Measurements from ENCODE around the gene TSSK2. TPM values are rescaled to one million over a fixed set of nuclear protein-coding genes. Genes with fewer than 3 reads are reported as not detected.

The TSSK2 gene
- total RNA-seq, 1 donor from 2014 or later = not detected

- intact Hi-C loops (cut with DNase I) = no loop called here
- H3K27me3 ChIP-seq = no peaks in the 10 kb centered on the region
- H3K36me3 ChIP-seq = peaks cover 4 to 51% of the 10 kb centered on the region in 2 donors
- H3K4me3 ChIP-seq = no peak overlapping the region
- TF ChIP-seq CTCF (IDR thresholded peaks at IDR 0.05) (no peak), POLR2A (IDR thresholded peaks at IDR 0.05) (no peak), POLR2AphosphoS5 (IDR thresholded peaks at IDR 0.05; ENCODE audit: insufficient read depth in 1 of 2, low read depth in 1 of 2) (no peak)
- H3K4me1 ChIP-seq = peaks cover 16% of the 10 kb centered on the region
- H3K27ac ChIP-seq = no peak overlapping the region
- DNase-seq (ENCODE audit: extremely low spot score in 2 of 2) = no peak
- no peaks in the 10 kb centered on the region for H3K9me3 ChIP-seq
Observed at GRCh38 chr22:19134176-19134831, 3.2 kb downstream of the TSSK2 start.

GRCh38 chr22:19134874-19135273, 3.8 kb downstream of the TSSK2 start:
- H3K36me3 ChIP-seq = peaks cover 4 to 57% of the 10 kb centered on the region in 2 donors
- no peaks in the 10 kb centered on the region for H3K9me3 ChIP-seq
- no peak overlapping the region for H3K27ac ChIP-seq
- intact Hi-C loops (cut with DNase I) = no loop called here
- H3K4me3 ChIP-seq = no peak overlapping the region
- TF ChIP-seq POLR2A (IDR thresholded peaks at IDR 0.05) = no peak
- TF ChIP-seq POLR2AphosphoS5 (IDR thresholded peaks at IDR 0.05; ENCODE audit: insufficient read depth in 1 of 2, low read depth in 1 of 2) = no peak
- no peak for TF ChIP-seq CTCF (IDR thresholded peaks at IDR 0.05)
- H3K4me1 ChIP-seq = peaks cover 12% of the 10 kb centered on the region
- DNase-seq (ENCODE audit: extremely low spot score in 2 of 2) = no peak
- no peaks in the 10 kb centered on the region for H3K27me3 ChIP-seq

- intact Hi-C loops (cut with DNase I) = no loop called here
- Histone ChIP-seq H3K27ac (no peak overlapping the region), H3K27me3 (no peaks in the 10 kb centered on the region), H3K9me3 (no peaks in the 10 kb centered on the region), H3K36me3 (peaks cover 4 to 77% of the 10 kb centered on the region in 2 donors), H3K4me3 (no peak overlapping the region), H3K4me1 (no peaks in the 10 kb centered on the region)
- TF ChIP-seq POLR2AphosphoS5 (IDR thresholded peaks at IDR 0.05; ENCODE audit: insufficient read depth in 1 of 2, low read depth in 1 of 2) (no peak), CTCF (IDR thresholded peaks at IDR 0.05) (no peak), POLR2A (IDR thresholded peaks at IDR 0.05) (no peak)
- DNase-seq (ENCODE audit: extremely low spot score in 2 of 2) = no peak
Observed at GRCh38 chr22:19136915-19137314, 5.8 kb downstream of the TSSK2 start.

- intact Hi-C loops (cut with DNase I) = no loop called here
- H3K36me3 ChIP-seq = peaks cover 4 to 83% of the 10 kb centered on the region in 2 donors
Observed at GRCh38 chr22:19137384-19138216, 6.5 kb downstream of the TSSK2 start.

More at GRCh38 chr22:19137384-19138216, 6.5 kb downstream of the TSSK2 start:
- Histone ChIP-seq H3K4me1 (peaks cover 3% of the 10 kb centered on the region), H3K27ac (no peak overlapping the region), H3K4me3 (no peak overlapping the region), H3K27me3 (no peaks in the 10 kb centered on the region), H3K9me3 (no peaks in the 10 kb centered on the region)
- TF ChIP-seq CTCF (IDR thresholded peaks at IDR 0.05) = no peak
- no peak for TF ChIP-seq POLR2A (IDR thresholded peaks at IDR 0.05)
- TF ChIP-seq POLR2AphosphoS5 (IDR thresholded peaks at IDR 0.05; ENCODE audit: insufficient read depth in 1 of 2, low read depth in 1 of 2) = no peak
- no peak for DNase-seq (ENCODE audit: extremely low spot score in 2 of 2)
